Lung (tissue), 12 donors: ENCODE measurements around the gene C16orf87. TPM values are rescaled to one million over a fixed set of nuclear protein-coding genes. Genes with fewer than 3 reads are reported as not detected.

ENCODE experiments used
- ATAC-seq: fragments of 200-7000 bp; cut with Tn5 transposase; one replicate; pipeline ENCODE4 v1.9.1; 2020; ENCODE audit warnings: moderate number of reproducible peaks; ENCODE audit not compliant: insufficient read depth, low FRiP score
- DNase-seq, 3 donors: peaks; one replicate each; pipeline ENCODE4 v3.0.0-alpha.2; 2013 to 2017
- H3K27ac ChIP-seq, 2 donors: one replicate each; pipeline ENCODE4 v1.5.1; 2013; ENCODE audit warnings: mild to moderate bottlenecking in 2 of 2, moderate library complexity in 2 of 2, control low read depth in 1 of 2, inconsistent platforms in 1 of 2, low read depth in 1 of 2, low read length in 1 of 2
- H3K27me3 ChIP-seq, 3 donors: one replicate each; pipeline ENCODE4 v1.5.1; 2013; ENCODE audit warnings: low read length in 2 of 3; ENCODE audit not compliant: control insufficient read depth in 3 of 3, insufficient read depth in 3 of 3
- H3K36me3 ChIP-seq, 4 donors: one replicate each; pipeline ENCODE4 v1.5.1; 2013; ENCODE audit warnings: low read length in 4 of 4, mild to moderate bottlenecking in 1 of 4, moderate library complexity in 1 of 4; ENCODE audit not compliant: control insufficient read depth in 4 of 4, insufficient read depth in 4 of 4
- H3K4me1 ChIP-seq, 5 donors: one replicate each; pipeline ENCODE4 v1.5.1; 2013; ENCODE audit warnings: low read length in 5 of 5, mild to moderate bottlenecking in 2 of 5, moderate library complexity in 1 of 5; ENCODE audit not compliant: control insufficient read depth in 5 of 5, insufficient read depth in 5 of 5
- H3K4me3 ChIP-seq: one replicate; pipeline ENCODE4 v1.5.1; 2013; ENCODE audit warnings: mild to moderate bottlenecking, control low read depth, moderate library complexity
- H3K9ac ChIP-seq, 2 donors: one replicate each; pipeline ENCODE4 v1.5.1; 2013; ENCODE audit warnings: low read length in 2 of 2, control low read depth in 1 of 2; ENCODE audit not compliant: insufficient read depth in 1 of 2
- H3K9me3 ChIP-seq, 4 donors: one replicate each; pipeline ENCODE4 v1.5.1; 2013; ENCODE audit warnings: low read length in 3 of 4, mild to moderate bottlenecking in 1 of 4, moderate library complexity in 1 of 4; ENCODE audit not compliant: control insufficient read depth in 4 of 4, insufficient read depth in 3 of 4
- WGBS, 2 donors: extraction: QIAGEN DNeasy Blood & Tissue Kit; methylation state at CpG; one replicate each; pipeline ENCODE4 v1.1.7; 2013; 5-methylcytosine and 5-hydroxymethylcytosine counted together
- polyA plus RNA-seq, 2 donors: library from polyadenylated mRNA; stranded (reverse); fragments of 200-250 nt; gene quantifications; one replicate each; pipeline ENCODE4 v1.2.1, GENCODE V29; 2013
- total RNA-seq, 2 donors: library from RNA; depleted of rRNA in 1 of 2; stranded (reverse); fragments of >200 nt in 1 of 2; gene quantifications; one replicate each; pipeline ENCODE4 v1.2.1, GENCODE V29; 2014 to 2021
- TF ChIP-seq, protein P1 (sequence below): IDR thresholded peaks from 2 replicates; pipeline ENCODE4 v1.5.1; 2012; ENCODE audit warnings: mild to moderate bottlenecking; ENCODE audit errors: control extremely low read depth, extremely low read depth
- donor health status: control.
- donor health status: control.
- donor health status: Bipolar disorder and iron deficiency.
- donor health status: healthy.
- donor health status: DM: yes; HTN: yes; CAD: no.

C16orf87 gene
- total and polyA plus RNA-seq, 4 donors = 2.8 to 17.2 (median 4.9) TPM

DNA sequence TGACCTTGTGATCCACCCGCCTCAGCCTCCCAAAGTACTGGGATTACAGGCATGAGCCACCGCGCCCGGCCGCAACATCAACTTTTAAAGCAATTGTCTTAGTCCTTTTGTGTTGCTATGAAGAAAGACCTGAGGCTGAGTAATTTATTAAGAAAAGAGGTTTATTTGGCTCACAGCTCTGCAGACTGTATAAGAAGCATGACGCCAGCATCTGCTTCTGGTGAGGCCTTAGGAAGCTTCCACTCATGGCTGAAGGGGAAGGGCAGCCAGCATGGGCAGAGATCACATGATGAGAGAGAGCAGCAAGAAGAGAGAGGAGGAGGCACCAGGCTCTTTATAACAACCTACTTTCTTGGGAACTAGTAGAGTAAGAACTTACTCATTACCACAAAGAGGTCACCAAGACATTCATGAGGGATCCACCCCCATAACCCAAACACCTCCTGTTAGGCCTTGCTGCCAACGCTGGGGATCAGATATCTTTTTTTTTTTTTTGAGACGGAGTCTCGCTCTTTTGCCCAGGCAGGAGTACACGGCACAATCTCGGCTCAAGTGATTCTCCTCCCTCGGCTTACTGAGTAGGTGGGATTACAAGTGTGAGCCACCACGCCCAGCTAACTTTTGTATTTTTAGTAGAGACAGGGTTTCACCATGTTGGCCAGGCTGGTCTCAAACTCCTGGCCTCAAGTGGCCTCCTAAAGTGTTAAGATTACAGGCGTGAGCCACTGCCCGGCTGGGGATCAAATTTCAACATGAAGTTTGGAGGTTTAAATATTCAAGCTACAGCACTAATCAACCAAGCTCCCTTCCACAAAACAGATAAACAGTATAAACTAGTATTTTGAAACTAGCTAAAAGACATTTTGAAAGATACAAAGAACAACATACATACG lies 31.8 kb upstream of the C16orf87 start:
- DNase-seq (no peak), ATAC-seq (no peak)
- Histone ChIP-seq H3K27ac (no peak overlapping the region), H3K36me3 (no peaks in the 10 kb centered on the region), H3K4me1 (peaks cover 0 to under 1% (median 0%) of the 10 kb centered on the region in 5 donors), H3K9me3 (no peaks in the 10 kb centered on the region), H3K4me3 (no peak overlapping the region), H3K9ac (no peak overlapping the region), H3K27me3 (no peaks in the 10 kb centered on the region)
- TF ChIP-seq, protein P1, sequence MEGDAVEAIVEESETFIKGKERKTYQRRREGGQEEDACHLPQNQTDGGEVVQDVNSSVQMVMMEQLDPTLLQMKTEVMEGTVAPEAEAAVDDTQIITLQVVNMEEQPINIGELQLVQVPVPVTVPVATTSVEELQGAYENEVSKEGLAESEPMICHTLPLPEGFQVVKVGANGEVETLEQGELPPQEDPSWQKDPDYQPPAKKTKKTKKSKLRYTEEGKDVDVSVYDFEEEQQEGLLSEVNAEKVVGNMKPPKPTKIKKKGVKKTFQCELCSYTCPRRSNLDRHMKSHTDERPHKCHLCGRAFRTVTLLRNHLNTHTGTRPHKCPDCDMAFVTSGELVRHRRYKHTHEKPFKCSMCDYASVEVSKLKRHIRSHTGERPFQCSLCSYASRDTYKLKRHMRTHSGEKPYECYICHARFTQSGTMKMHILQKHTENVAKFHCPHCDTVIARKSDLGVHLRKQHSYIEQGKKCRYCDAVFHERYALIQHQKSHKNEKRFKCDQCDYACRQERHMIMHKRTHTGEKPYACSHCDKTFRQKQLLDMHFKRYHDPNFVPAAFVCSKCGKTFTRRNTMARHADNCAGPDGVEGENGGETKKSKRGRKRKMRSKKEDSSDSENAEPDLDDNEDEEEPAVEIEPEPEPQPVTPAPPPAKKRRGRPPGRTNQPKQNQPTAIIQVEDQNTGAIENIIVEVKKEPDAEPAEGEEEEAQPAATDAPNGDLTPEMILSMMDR = no peak
- 88 to 96% methylated on average over 16 of the region's 16 CpGs for WGBS, 2 donors

DNA sequence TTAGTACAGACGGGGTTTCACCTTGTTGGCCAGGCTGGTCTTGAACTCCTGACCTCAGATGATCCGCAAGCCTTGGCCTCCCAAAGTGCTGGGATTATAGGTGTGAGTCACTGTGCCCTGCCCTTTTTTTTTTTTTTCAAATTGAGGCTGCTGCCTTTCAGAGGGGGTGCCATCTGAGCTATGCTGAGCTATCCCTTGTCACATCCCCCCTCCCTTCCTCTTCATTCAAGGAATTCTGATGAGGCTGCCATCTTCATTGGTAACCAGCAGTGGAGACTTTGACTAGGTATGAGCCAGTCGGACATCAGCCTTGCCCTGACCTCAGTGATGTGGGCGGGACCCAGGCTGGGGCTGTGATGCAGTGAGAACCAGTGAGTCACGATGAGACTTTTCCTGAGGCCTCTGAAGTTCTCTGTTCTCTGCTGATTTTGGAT lies 28.8 kb upstream of the C16orf87 start:
- Histone ChIP-seq H3K9me3 (no peaks in the 10 kb centered on the region), H3K4me3 (no peak overlapping the region), H3K4me1 (peaks cover 0 to 7% (median 2%) of the 10 kb centered on the region in 5 donors), H3K9ac (no peak overlapping the region), H3K27ac (no peak overlapping the region), H3K27me3 (no peaks in the 10 kb centered on the region), H3K36me3 (no peaks in the 10 kb centered on the region)
- DNase-seq (no peak), ATAC-seq (no peak)
- TF ChIP-seq, protein P1 = no peak
- WGBS, 2 donors = 78% methylated on average over 5 of the region's 5 CpGs

DNA sequence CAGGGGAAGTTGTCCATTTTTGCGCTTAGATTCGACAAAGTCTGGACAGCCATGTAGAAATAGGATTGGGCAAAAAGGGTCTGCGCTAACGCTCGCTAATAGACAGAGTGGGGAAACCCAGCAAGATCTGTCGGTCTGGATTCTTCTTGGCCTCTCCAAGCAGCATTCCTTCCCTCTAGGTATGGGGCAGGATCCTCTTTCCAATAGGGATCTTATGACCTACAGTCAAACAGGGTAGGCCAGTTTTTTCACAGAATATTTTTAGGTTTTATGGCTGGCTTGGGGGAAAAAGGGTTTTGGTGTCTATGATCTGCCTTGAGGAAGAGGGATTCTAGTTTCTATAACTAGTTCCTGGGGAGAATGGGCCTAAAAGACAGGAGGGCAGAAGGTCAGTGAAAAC lies 27.2 kb upstream of the C16orf87 start:
- Histone ChIP-seq H3K27me3 (no peaks in the 10 kb centered on the region), H3K27ac (no peak overlapping the region), H3K4me1 (peaks cover 0 to 7% (median 2%) of the 10 kb centered on the region in 5 donors), H3K9ac (no peak overlapping the region), H3K36me3 (no peaks in the 10 kb centered on the region), H3K4me3 (no peak overlapping the region), H3K9me3 (no peaks in the 10 kb centered on the region)
- WGBS, 2 donors = 92 to 94% methylated on average over 6 of the region's 6 CpGs
- TF ChIP-seq, protein P1 = no peak
- ATAC-seq (no peak), DNase-seq (no peak)
